ENCODE data around the gene GM2A.
"Not testable (repeated sequence)": the region's sequence is repeated elsewhere in the genome, so short reads cannot be mapped to it uniquely, and the experiment has no call there.

The GM2A gene

DNA sequence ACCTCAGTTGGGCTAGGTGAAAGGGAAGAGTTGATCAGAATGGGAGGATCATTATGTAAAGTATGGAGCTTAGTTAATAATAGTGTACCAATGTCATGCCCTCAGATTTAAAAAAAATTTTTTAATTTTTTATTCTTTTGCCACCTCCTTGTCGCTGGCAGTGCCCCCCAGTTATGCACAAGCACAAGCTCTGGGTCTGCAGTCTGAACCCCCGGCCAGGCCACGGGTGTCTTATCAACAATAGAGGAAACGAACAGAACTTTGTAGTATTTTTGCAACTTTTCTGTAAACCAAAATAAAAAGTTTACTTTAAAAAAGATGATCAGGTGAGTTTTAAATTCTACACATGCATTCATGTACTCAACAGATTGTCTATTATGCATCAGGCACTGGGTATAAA, 1.4 kb upstream of the GM2A start:
- TF ChIP-seq, protein P1, sequence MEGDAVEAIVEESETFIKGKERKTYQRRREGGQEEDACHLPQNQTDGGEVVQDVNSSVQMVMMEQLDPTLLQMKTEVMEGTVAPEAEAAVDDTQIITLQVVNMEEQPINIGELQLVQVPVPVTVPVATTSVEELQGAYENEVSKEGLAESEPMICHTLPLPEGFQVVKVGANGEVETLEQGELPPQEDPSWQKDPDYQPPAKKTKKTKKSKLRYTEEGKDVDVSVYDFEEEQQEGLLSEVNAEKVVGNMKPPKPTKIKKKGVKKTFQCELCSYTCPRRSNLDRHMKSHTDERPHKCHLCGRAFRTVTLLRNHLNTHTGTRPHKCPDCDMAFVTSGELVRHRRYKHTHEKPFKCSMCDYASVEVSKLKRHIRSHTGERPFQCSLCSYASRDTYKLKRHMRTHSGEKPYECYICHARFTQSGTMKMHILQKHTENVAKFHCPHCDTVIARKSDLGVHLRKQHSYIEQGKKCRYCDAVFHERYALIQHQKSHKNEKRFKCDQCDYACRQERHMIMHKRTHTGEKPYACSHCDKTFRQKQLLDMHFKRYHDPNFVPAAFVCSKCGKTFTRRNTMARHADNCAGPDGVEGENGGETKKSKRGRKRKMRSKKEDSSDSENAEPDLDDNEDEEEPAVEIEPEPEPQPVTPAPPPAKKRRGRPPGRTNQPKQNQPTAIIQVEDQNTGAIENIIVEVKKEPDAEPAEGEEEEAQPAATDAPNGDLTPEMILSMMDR (IDR thresholded peaks at IDR 0.05; ENCODE audit: insufficient read depth, low read length, poor library complexity, severe bottlenecking), result no peak
- TF ChIP-seq EZH2phosphoT487 (conservative IDR thresholded peaks at IDR 0.05; ENCODE audit: low read length), result no peak
- Histone ChIP-seq H3K4me2 (ENCODE audit: low read depth, low read length, poor library complexity, severe bottlenecking) (peak overlapping the region; percentile 93), H3K36me3 (ENCODE audit: low read length) (no peaks in the 10 kb centered on the region), H3K4me3 (ENCODE audit: insufficient read depth, low read length, poor library complexity, severe bottlenecking) (peak overlapping the region; percentile 58), H3K27me3 (ENCODE audit: low read length) (no peaks in the 10 kb centered on the region), H3K9me3 (ENCODE audit: insufficient read depth, low read length) (no peaks in the 10 kb centered on the region), H3F3A (ENCODE audit: insufficient read depth) (peaks cover 15% of the 10 kb centered on the region), H2AFZ (ENCODE audit: low read depth, low read length, severe bottlenecking) (peak overlapping the region; percentile 83), H4K20me1 (ENCODE audit: low read depth, low read length) (no peaks in the 10 kb centered on the region; the same call in 1 of the 2 replicates), H3K9ac (ENCODE audit: low read length) (peak overlapping the region; percentile 60), H3K79me2 (ENCODE audit: insufficient read depth, low read length) (peaks cover 37% of the 10 kb centered on the region), H3K27ac (ENCODE audit: low read depth, low read length) (peak overlapping the region; percentile 63), H3K9me2 (replicated peaks; ENCODE audit: insufficient read depth, low read length) (no peaks in the 10 kb centered on the region)

DNA sequence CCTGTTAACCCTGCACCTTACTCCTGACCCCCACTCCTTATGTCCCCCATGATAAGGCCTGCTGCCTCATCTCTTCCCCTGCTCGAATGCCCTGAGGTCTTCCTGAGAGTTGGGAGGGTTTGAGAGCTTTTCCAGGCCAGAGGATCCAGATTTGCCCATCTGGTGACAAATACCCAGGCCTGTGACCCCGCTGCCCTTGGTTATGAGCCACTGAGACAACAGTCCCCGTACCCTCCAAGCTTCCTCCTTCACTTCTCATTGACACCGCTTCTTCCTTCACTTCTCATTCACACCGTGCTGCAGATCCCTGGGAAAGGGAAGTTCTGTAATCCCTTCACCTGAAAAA, 593 bp downstream of the GM2A start:
- Histone ChIP-seq H3K79me2 (ENCODE audit: insufficient read depth, low read length) (peaks cover 56% of the 10 kb centered on the region), H3K36me3 (ENCODE audit: low read length) (no peaks in the 10 kb centered on the region), H3K27me3 (ENCODE audit: low read length) (no peaks in the 10 kb centered on the region), H3K4me3 (ENCODE audit: insufficient read depth, low read length, poor library complexity, severe bottlenecking) (peak overlapping the region; percentile 99), H3K9me2 (replicated peaks; ENCODE audit: insufficient read depth, low read length) (no peaks in the 10 kb centered on the region), H3K4me2 (ENCODE audit: low read depth, low read length, poor library complexity, severe bottlenecking) (peak overlapping the region; percentile 68), H3F3A (ENCODE audit: insufficient read depth) (peaks cover 19% of the 10 kb centered on the region), H3K27ac (ENCODE audit: low read depth, low read length) (peak overlapping the region; percentile 84), H2AFZ (ENCODE audit: low read depth, low read length, severe bottlenecking) (no peak overlapping the region), H4K20me1 (ENCODE audit: low read depth, low read length) (no peaks in the 10 kb centered on the region; the same call in 1 of the 2 replicates), H3K9ac (ENCODE audit: low read length) (peak overlapping the region; percentile 97), H3K9me3 (ENCODE audit: insufficient read depth, low read length) (no peaks in the 10 kb centered on the region)
- no peak for TF ChIP-seq EZH2phosphoT487 (conservative IDR thresholded peaks at IDR 0.05; ENCODE audit: low read length)
- TF ChIP-seq, protein P1 (IDR thresholded peaks at IDR 0.05; ENCODE audit: insufficient read depth, low read length, poor library complexity, severe bottlenecking), result no peak

DNA sequence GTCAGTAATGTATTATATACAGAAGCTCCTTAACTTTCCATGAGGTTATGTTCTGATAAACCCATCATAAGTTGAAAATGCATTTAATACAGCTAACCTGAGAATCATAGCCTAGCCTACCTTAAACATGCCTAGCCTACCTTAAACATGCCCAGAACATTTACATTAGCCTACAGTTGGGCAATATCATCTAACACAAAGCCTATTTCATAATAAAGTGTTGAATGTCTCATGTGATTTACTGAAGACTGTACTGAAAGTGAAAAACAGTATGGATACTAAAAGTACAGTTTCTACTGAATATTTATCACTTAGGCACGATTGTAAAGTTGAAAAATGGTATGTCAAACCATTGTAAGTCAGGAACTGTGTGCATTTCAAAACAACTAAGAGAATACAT, 1.6 kb downstream of the GM2A start:
- Histone ChIP-seq H3K27me3 (ENCODE audit: low read length) (no peaks in the 10 kb centered on the region), H3K9me2 (replicated peaks; ENCODE audit: insufficient read depth, low read length) (no peaks in the 10 kb centered on the region), H3K9ac (ENCODE audit: low read length) (peak overlapping the region; percentile 97), H3K27ac (ENCODE audit: low read depth, low read length) (peak overlapping the region; percentile 84), H3K36me3 (ENCODE audit: low read length) (no peaks in the 10 kb centered on the region), H3K4me3 (ENCODE audit: insufficient read depth, low read length, poor library complexity, severe bottlenecking) (peak overlapping the region; percentile 99), H3K9me3 (ENCODE audit: insufficient read depth, low read length) (no peaks in the 10 kb centered on the region), H3K79me2 (ENCODE audit: insufficient read depth, low read length) (peaks cover 66% of the 10 kb centered on the region), H3F3A (ENCODE audit: insufficient read depth) (peaks cover 19% of the 10 kb centered on the region), H4K20me1 (ENCODE audit: low read depth, low read length) (no peaks in the 10 kb centered on the region; the same call in 1 of the 2 replicates), H2AFZ (ENCODE audit: low read depth, low read length, severe bottlenecking) (no peak overlapping the region), H3K4me2 (ENCODE audit: low read depth, low read length, poor library complexity, severe bottlenecking) (peak overlapping the region; percentile 68)
- TF ChIP-seq EZH2phosphoT487 (conservative IDR thresholded peaks at IDR 0.05; ENCODE audit: low read length), result no peak
- TF ChIP-seq, protein P1 (IDR thresholded peaks at IDR 0.05; ENCODE audit: insufficient read depth, low read length, poor library complexity, severe bottlenecking), result no peak

DNA sequence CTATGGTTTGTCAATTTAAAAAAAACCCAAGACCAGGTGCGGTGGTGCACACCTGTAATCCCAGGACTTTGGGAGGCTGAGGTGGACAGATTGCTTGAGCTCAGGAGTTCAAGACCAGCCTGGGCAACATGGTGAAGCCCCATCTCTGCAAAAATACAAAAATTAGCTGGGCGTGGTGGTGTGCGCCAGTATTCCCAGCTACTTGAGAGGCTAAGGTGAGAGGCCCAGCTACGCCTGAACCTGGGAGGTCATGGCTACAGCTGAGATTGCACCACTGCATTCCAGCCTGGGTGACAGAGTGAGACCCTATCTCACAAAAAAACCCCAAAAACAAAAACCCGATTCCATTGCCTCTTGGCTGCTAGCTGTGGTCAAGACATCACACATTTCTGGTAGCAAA, 2.0 kb downstream of the GM2A start:
- H3K4me3 ChIP-seq (ENCODE audit: insufficient read depth, low read length, poor library complexity, severe bottlenecking), result peak overlapping the region; percentile 99
- not testable (repeated sequence) for H2AFZ ChIP-seq (ENCODE audit: low read depth, low read length, severe bottlenecking); H3K36me3 ChIP-seq (ENCODE audit: low read length); H3K27me3 ChIP-seq (ENCODE audit: low read length); H4K20me1 ChIP-seq (ENCODE audit: low read depth, low read length); H3K9me2 ChIP-seq (replicated peaks; ENCODE audit: insufficient read depth, low read length); H3K9me3 ChIP-seq (ENCODE audit: insufficient read depth, low read length)
- peak overlapping the region; percentile 84 for H3K27ac ChIP-seq (ENCODE audit: low read depth, low read length)
- peaks cover 19% of the 10 kb centered on the region for H3F3A ChIP-seq (ENCODE audit: insufficient read depth)
- peak overlapping the region; percentile 97 for H3K9ac ChIP-seq (ENCODE audit: low read length)
- H3K79me2 ChIP-seq (ENCODE audit: insufficient read depth, low read length), result peaks cover 70% of the 10 kb centered on the region
- H3K4me2 ChIP-seq (ENCODE audit: low read depth, low read length, poor library complexity, severe bottlenecking), result peak overlapping the region; percentile 68
